Mesothelial cell of epicardium (in vitro differentiated cells): ENCODE data around the gene MCAT. TPM values are rescaled to one million over a fixed set of nuclear protein-coding genes. Genes with fewer than 3 reads are reported as not detected.

Experiments
- DNase-seq, 2 experiments: peaks; one replicate each; pipeline ENCODE4 v3.0.0; 2021; ENCODE audit warnings: low spot score in 2 of 2; ENCODE audit not compliant: unreplicated experiment in 2 of 2
- H3K27ac Mint-ChIP-seq: 2 replicates; pipeline ENCODE4 v1.8.0; 2021; ENCODE audit warnings: mixed read lengths
- H3K27me3 Mint-ChIP-seq: 2 replicates; pipeline ENCODE4 v1.8.0; 2021; ENCODE audit warnings: low read depth, mixed read lengths
- H3K36me3 Mint-ChIP-seq: 2 replicates; pipeline ENCODE4 v1.8.0; 2021; ENCODE audit warnings: mixed read lengths
- H3K4me1 Mint-ChIP-seq: 2 replicates; pipeline ENCODE4 v1.8.0; 2021; ENCODE audit warnings: mixed read lengths
- H3K4me3 Mint-ChIP-seq: 2 replicates; pipeline ENCODE4 v1.8.0; 2021; ENCODE audit warnings: mild to moderate bottlenecking, moderate library complexity, mixed read lengths
- H3K9me3 Mint-ChIP-seq: 2 replicates; pipeline ENCODE4 v1.8.0; 2021; ENCODE audit warnings: mixed read lengths
- total RNA-seq: library from RNA; stranded (reverse); gene quantifications from 3 replicates; pipeline ENCODE4 v1.2.1, GENCODE V29; 2021
- TF ChIP-seq, protein P1 (sequence below): fragments of 200-600 bp; sonication (generic); IDR thresholded peaks from one replicate; pipeline ENCODE4 v1.5.0; 2021; ENCODE audit warnings: antibody characterized with exemption; ENCODE audit not compliant: unreplicated experiment

The MCAT gene
- total RNA-seq, 1 donor from 2014 or later = 18.1 TPM

DNA sequence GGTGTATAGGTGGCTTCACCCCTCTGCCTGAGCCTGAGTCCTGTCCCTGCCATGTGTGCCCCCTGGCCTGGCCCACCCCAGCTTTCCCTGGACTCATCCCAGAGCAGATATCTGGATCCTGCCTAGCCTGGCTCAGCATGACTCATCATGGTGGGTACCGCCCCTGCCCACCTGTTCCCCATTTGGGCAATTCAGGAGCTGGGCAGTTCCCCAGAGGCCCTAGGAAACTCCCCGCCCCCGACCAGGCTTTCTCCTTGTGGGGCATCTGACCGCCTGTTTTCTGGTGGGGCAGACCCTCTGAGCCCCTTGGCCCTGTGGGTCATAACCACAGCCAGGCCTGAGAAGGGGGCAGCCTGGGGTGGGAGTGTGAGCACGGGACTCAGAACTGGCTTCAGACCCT is 12.6 kb upstream of the MCAT start:
- Mint-ChIP-seq H3K27ac (no peak overlapping the region), H3K9me3 (no peaks in the 10 kb centered on the region), H3K4me3 (no peak overlapping the region), H3K27me3 (no peaks in the 10 kb centered on the region), H3K36me3 (no peaks in the 10 kb centered on the region), H3K4me1 (peaks cover 11% of the 10 kb centered on the region)
- TF ChIP-seq, protein P1, sequence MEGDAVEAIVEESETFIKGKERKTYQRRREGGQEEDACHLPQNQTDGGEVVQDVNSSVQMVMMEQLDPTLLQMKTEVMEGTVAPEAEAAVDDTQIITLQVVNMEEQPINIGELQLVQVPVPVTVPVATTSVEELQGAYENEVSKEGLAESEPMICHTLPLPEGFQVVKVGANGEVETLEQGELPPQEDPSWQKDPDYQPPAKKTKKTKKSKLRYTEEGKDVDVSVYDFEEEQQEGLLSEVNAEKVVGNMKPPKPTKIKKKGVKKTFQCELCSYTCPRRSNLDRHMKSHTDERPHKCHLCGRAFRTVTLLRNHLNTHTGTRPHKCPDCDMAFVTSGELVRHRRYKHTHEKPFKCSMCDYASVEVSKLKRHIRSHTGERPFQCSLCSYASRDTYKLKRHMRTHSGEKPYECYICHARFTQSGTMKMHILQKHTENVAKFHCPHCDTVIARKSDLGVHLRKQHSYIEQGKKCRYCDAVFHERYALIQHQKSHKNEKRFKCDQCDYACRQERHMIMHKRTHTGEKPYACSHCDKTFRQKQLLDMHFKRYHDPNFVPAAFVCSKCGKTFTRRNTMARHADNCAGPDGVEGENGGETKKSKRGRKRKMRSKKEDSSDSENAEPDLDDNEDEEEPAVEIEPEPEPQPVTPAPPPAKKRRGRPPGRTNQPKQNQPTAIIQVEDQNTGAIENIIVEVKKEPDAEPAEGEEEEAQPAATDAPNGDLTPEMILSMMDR = no peak
- no peak for DNase-seq

DNA sequence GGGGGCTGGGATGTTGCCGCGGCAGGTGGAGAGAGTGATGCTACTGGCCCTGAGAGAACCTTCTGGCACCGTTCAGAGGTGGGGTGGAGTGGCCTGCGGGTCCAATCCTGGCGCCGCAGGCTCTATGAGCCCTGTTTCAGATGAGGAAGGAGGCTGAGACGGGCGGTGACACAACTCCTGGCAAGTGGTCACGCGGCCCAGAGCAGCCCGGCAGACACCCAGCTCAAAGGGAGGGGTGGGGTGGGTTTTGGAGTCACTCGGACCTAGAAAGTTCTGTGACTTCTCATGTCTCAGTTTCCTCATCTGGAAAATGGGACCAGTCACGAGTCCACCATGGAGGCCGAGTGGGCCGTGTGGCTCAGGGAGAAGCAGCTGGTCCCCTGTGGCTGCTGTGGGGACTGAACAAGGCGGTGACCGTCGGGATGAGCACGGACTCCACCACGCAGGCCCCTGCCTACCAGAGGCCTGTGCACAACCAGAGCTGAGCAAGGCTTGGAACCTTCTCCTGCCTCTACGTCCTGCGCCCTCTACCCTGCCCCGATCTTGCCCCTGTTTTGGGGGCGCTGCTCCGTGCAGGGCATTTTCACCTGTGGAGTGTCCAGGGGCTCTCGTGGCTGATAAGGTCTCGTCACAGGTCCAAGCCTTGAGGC is 11.8 kb upstream of the MCAT start:
- peaks cover 12% of the 10 kb centered on the region for H3K4me1 Mint-ChIP-seq
- H3K36me3 Mint-ChIP-seq = no peaks in the 10 kb centered on the region
- TF ChIP-seq, protein P1 = no peak
- H3K27ac Mint-ChIP-seq = no peak overlapping the region
- DNase-seq = no peak
- H3K4me3 Mint-ChIP-seq = no peak overlapping the region
- no peaks in the 10 kb centered on the region for H3K9me3 Mint-ChIP-seq
- H3K27me3 Mint-ChIP-seq = no peaks in the 10 kb centered on the region

DNA sequence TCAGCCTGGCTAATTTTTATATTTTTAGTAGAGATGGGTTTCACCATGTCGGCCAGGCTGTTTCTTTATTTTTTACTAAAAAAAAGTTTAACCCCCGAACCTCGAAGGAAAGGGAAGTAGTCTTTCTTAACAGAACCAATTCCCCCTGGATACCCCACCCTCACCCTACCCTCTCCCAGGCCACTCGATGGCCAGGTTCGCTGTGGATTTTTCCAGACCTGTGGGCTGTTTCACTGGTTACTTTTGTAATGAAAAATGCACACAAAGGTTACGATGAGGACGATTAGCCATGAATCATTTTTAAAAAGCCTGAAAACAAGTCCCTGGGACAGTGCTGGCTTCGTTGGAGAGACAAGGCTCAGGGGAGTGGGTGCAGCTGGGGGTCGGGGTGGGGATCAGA is 10.7 kb upstream of the MCAT start:
- TF ChIP-seq, protein P1 = no peak
- Mint-ChIP-seq H3K4me1 (peaks cover 12% of the 10 kb centered on the region), H3K27ac (no peak overlapping the region), H3K9me3 (no peaks in the 10 kb centered on the region), H3K4me3 (no peak overlapping the region), H3K36me3 (no peaks in the 10 kb centered on the region), H3K27me3 (no peaks in the 10 kb centered on the region)
- no peak for DNase-seq

DNA sequence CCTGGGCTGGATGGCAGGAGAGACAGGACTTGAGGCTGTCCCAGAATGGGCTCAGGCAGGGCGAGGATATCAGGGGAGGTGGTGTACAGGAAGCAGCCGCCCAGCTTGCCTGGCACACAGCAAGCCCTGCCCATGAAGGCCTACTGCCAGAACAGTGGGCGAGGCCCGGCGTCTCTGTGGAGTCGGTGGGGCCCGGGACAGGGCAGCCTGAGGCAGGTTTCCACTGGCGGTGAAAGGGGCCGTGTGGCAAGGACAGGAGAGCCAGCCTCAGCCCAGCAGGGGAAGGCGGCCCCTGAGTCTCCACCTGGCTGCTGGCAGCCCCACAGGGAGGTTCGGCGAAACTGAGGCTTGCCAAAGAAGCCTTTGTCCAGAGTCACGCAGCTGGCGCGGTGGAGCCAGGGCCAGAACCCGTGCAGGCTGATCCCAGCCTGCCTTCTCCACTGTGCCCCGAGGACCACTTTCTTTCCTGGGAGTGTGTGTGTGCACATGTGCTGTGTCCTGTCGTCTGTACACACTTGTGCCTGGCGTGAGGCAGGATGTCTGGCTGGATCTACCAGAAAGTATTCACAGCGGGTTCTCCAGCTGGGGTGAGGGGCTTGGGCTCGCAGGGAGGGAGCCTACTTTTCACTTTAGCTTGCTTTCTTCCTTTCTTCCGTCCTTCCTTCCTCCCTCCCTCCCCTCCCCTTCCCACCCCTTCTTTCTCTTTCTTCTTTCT is 9.3 kb upstream of the MCAT start:
- Mint-ChIP-seq H3K36me3 (no peaks in the 10 kb centered on the region), H3K27me3 (no peaks in the 10 kb centered on the region), H3K27ac (peak overlapping the region; percentile 81), H3K4me1 (peaks cover 12% of the 10 kb centered on the region), H3K9me3 (no peaks in the 10 kb centered on the region), H3K4me3 (peak overlapping the region; percentile 64)
- DNase-seq = no peak
- TF ChIP-seq, protein P1 = no peak

DNA sequence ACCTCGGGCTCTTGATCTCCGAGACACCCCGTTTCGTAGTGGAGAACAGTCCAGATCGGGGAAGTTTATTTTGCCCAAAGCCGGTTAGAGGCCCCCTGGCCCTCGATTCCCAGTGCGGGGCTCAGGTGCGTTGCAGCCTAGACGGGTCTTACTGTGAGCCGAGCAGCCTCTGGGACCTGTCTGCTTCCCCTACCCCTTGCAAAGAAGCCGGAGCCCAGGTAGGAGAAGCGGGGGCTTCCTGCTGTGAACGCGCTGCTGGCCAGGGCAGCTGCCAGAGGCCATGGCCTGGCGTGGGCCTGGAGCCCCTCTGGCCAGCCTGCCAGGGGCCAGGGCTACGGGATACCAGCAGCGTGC is 8.8 kb upstream of the MCAT start:
- H3K27me3 Mint-ChIP-seq = no peaks in the 10 kb centered on the region
- H3K4me3 Mint-ChIP-seq = peak overlapping the region; percentile 64
- H3K36me3 Mint-ChIP-seq = no peaks in the 10 kb centered on the region
- DNase-seq = no peak
- TF ChIP-seq, protein P1 = no peak
- H3K9me3 Mint-ChIP-seq = no peaks in the 10 kb centered on the region
- no peak overlapping the region for H3K27ac Mint-ChIP-seq
- peaks cover 12% of the 10 kb centered on the region for H3K4me1 Mint-ChIP-seq
